ENCODE results near the gene RIPOR3.
A peak's percentile ranks its signal among the peaks of the same experiment; 100 is the strongest.
"Not testable (repeated sequence)": the region's sequence is repeated elsewhere in the genome, so short reads cannot be mapped to it uniquely, and the experiment has no call there.

Gene RIPOR3

GRCh38 chr20:50717974-50718761 lies 26.8 kb upstream of the RIPOR3 start:
- 0 out of 2 replicates have a peak, but pooled peaks have one; percentile 3 for TF ChIP-seq CTCF (IDR thresholded peaks at IDR 0.05; ENCODE audit: control insufficient read depth, extremely low read depth, insufficient read depth)
- no peak for DNase-seq (ENCODE audit: low read depth)
- H3K4me3 ChIP-seq (ENCODE audit: low read depth, low read length), result no peak overlapping the region

GRCh38 chr20:50717312-50717711 lies 26.0 kb upstream of the RIPOR3 start:
- TF ChIP-seq CTCF (IDR thresholded peaks at IDR 0.05; ENCODE audit: control insufficient read depth, extremely low read depth, insufficient read depth), result no peak
- H3K4me3 ChIP-seq (ENCODE audit: low read depth, low read length), result no peak overlapping the region

GRCh38 chr20:50716518-50716917 lies 25.2 kb upstream of the RIPOR3 start:
- H3K4me3 ChIP-seq (ENCODE audit: low read depth, low read length), result no peak overlapping the region
- no peak for TF ChIP-seq CTCF (IDR thresholded peaks at IDR 0.05; ENCODE audit: control insufficient read depth, extremely low read depth, insufficient read depth)
- DNase-seq (ENCODE audit: low read depth), result no peak

More at GRCh38 chr20:50717312-50717711, 26.0 kb upstream of the RIPOR3 start:
- no peak for DNase-seq (ENCODE audit: low read depth)

- no peak overlapping the region for H3K4me3 ChIP-seq (ENCODE audit: low read depth, low read length)
- DNase-seq (ENCODE audit: low read depth), result no peak
- TF ChIP-seq CTCF (IDR thresholded peaks at IDR 0.05; ENCODE audit: control insufficient read depth, extremely low read depth, insufficient read depth), result no peak
Measured at GRCh38 chr20:50715694-50716093, 24.4 kb upstream of the RIPOR3 start.

GRCh38 chr20:50714426-50714825 lies 23.1 kb upstream of the RIPOR3 start:
- not testable (repeated sequence) for H3K4me3 ChIP-seq (ENCODE audit: low read depth, low read length); DNase-seq (ENCODE audit: low read depth)

- TF ChIP-seq CTCF (IDR thresholded peaks at IDR 0.05; ENCODE audit: control insufficient read depth, extremely low read depth, insufficient read depth), result no peak
- H3K4me3 ChIP-seq (ENCODE audit: low read depth, low read length), result no peak overlapping the region
- DNase-seq (ENCODE audit: low read depth), result no peak
Measured at GRCh38 chr20:50713657-50714101, 22.3 kb upstream of the RIPOR3 start.

GRCh38 chr20:50712771-50713656 lies 21.7 kb upstream of the RIPOR3 start:
- no peak overlapping the region for H3K4me3 ChIP-seq (ENCODE audit: low read depth, low read length)
- DNase-seq (ENCODE audit: low read depth), result no peak
- TF ChIP-seq CTCF (IDR thresholded peaks at IDR 0.05; ENCODE audit: control insufficient read depth, extremely low read depth, insufficient read depth), result no peak
